ENCODE measurements around the gene STRIT1.

- TF ChIP-seq CSRNP3 (CRISPR knock-in tag; IDR thresholded peaks at IDR 0.05) (no peak), ZNF565 (CRISPR knock-in tag; conservative IDR thresholded peaks at IDR 0.05; ENCODE audit: low read depth) (no peak), BACH2 (CRISPR knock-in tag; IDR thresholded peaks at IDR 0.05; ENCODE audit: borderline replicate concordance) (no peak), ARNTL (CRISPR knock-in tag; IDR thresholded peaks at IDR 0.05; ENCODE audit: borderline replicate concordance, low read depth) (no peak), ESRRG (CRISPR knock-in tag; IDR thresholded peaks at IDR 0.05) (no peak), ZFP3 (CRISPR knock-in tag; IDR thresholded peaks at IDR 0.05) (no peak), ZFP30 (CRISPR knock-in tag; IDR thresholded peaks at IDR 0.05) (no peak)
- TF ChIP-seq, protein P1, sequence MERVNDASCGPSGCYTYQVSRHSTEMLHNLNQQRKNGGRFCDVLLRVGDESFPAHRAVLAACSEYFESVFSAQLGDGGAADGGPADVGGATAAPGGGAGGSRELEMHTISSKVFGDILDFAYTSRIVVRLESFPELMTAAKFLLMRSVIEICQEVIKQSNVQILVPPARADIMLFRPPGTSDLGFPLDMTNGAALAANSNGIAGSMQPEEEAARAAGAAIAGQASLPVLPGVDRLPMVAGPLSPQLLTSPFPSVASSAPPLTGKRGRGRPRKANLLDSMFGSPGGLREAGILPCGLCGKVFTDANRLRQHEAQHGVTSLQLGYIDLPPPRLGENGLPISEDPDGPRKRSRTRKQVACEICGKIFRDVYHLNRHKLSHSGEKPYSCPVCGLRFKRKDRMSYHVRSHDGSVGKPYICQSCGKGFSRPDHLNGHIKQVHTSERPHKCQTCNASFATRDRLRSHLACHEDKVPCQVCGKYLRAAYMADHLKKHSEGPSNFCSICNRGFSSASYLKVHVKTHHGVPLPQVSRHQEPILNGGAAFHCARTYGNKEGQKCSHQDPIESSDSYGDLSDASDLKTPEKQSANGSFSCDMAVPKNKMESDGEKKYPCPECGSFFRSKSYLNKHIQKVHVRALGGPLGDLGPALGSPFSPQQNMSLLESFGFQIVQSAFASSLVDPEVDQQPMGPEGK (CRISPR knock-in tag; IDR thresholded peaks at IDR 0.05; ENCODE audit: borderline replicate concordance), result no peak
These were observed 45.6 kb upstream of the STRIT1 start for GRCh38 chr3:155339052-155339451.
